ENCODE data around the gene NUP133.
"Not testable (repeated sequence)": the region's sequence is repeated elsewhere in the genome, so short reads cannot be mapped to it uniquely, and the experiment has no call there.

Gene NUP133

GRCh38 chr1:229411434-229412055 is 96.6 kb downstream of the NUP133 start:
- no peak for DNase-seq (ENCODE audit: low read depth)

GRCh38 chr1:229410692-229411433 is 97.3 kb downstream of the NUP133 start:
- DNase-seq (ENCODE audit: low read depth): no peak

GRCh38 chr1:229410370-229410691 is 97.8 kb downstream of the NUP133 start:
- no peak for DNase-seq (ENCODE audit: low read depth)

- no peak for DNase-seq (ENCODE audit: low read depth)
These were observed 98.3 kb downstream of the NUP133 start for GRCh38 chr1:229409616-229410369.

- DNase-seq (ENCODE audit: low read depth): no peak
These were observed 99.6 kb downstream of the NUP133 start for GRCh38 chr1:229408458-229409037.

GRCh38 chr1:229407206-229408026 is 100.7 kb downstream of the NUP133 start:
- DNase-seq (ENCODE audit: low read depth): no peak

GRCh38 chr1:229406798-229407197 is 101.3 kb downstream of the NUP133 start:
- no peak for DNase-seq (ENCODE audit: low read depth)

GRCh38 chr1:229403573-229403972 is 104.6 kb downstream of the NUP133 start:
- no peak for DNase-seq (ENCODE audit: low read depth)

- no peak for DNase-seq (ENCODE audit: low read depth)
These were observed 105.1 kb downstream of the NUP133 start for GRCh38 chr1:229402993-229403392.

- DNase-seq (ENCODE audit: low read depth): not testable (repeated sequence)
These were observed 105.8 kb downstream of the NUP133 start for GRCh38 chr1:229402329-229402728.

- DNase-seq (ENCODE audit: low read depth): no peak
These were observed 110.4 kb downstream of the NUP133 start for GRCh38 chr1:229397762-229398161.

- DNase-seq (ENCODE audit: low read depth): no peak
These were observed 111.4 kb downstream of the NUP133 start for GRCh38 chr1:229396585-229397206.

GRCh38 chr1:229394517-229394916 is 113.6 kb downstream of the NUP133 start:
- not testable (repeated sequence) for DNase-seq (ENCODE audit: low read depth)

- no peak for DNase-seq (ENCODE audit: low read depth)
These were observed 115.2 kb downstream of the NUP133 start for GRCh38 chr1:229392936-229393335.

All from activated T-cell treated with anti-CD3 and anti-CD28 coated beads for 1 hour (primary cell).